Measurements from ENCODE around the gene RUNDC3A.

The RUNDC3A gene

GRCh38 chr17:44284024-44284400 lies 24.4 kb upstream of the RUNDC3A start:
- no peak for DNase-seq (ENCODE audit: low read depth)
- no peak overlapping the region for H3K4me3 ChIP-seq (ENCODE audit: low read depth, low read length)
- TF ChIP-seq POLR2A (IDR thresholded peaks at IDR 0.05; ENCODE audit: extremely low read depth, insufficient read length), result no peak
- no peak for TF ChIP-seq MAX (IDR thresholded peaks at IDR 0.05; ENCODE audit: low read depth, low read length)
- TF ChIP-seq CTCF (IDR thresholded peaks at IDR 0.05; ENCODE audit: low read depth, low read length), result no peak
- TF ChIP-seq MYC (IDR thresholded peaks at IDR 0.05; ENCODE audit: low read depth, low read length), result no peak

- H3K4me3 ChIP-seq (ENCODE audit: low read depth, low read length), result no peak overlapping the region
- no peak for DNase-seq (ENCODE audit: low read depth)
- TF ChIP-seq POLR2A (IDR thresholded peaks at IDR 0.05; ENCODE audit: extremely low read depth, insufficient read length) (no peak), MAX (IDR thresholded peaks at IDR 0.05; ENCODE audit: low read depth, low read length) (no peak)
These were observed 20.8 kb upstream of the RUNDC3A start for GRCh38 chr17:44287651-44288050.

- H3K4me3 ChIP-seq (ENCODE audit: low read depth, low read length), result no peak overlapping the region
- no peak for TF ChIP-seq POLR2A (IDR thresholded peaks at IDR 0.05; ENCODE audit: extremely low read depth, insufficient read length)
- no peak for TF ChIP-seq MAX (IDR thresholded peaks at IDR 0.05; ENCODE audit: low read depth, low read length)
- TF ChIP-seq CTCF (IDR thresholded peaks at IDR 0.05; ENCODE audit: low read depth, low read length), result no peak
- no peak for TF ChIP-seq MYC (IDR thresholded peaks at IDR 0.05; ENCODE audit: low read depth, low read length)
- no peak for DNase-seq (ENCODE audit: low read depth)
These were observed 14.7 kb upstream of the RUNDC3A start for GRCh38 chr17:44293509-44294226.

- no peak for DNase-seq (ENCODE audit: low read depth)
- no peak overlapping the region for H3K4me3 ChIP-seq (ENCODE audit: low read depth, low read length)
- TF ChIP-seq POLR2A (IDR thresholded peaks at IDR 0.05; ENCODE audit: extremely low read depth, insufficient read length), result no peak
- TF ChIP-seq CTCF (IDR thresholded peaks at IDR 0.05; ENCODE audit: low read depth, low read length), result no peak
- no peak for TF ChIP-seq MYC (IDR thresholded peaks at IDR 0.05; ENCODE audit: low read depth, low read length)
- TF ChIP-seq MAX (IDR thresholded peaks at IDR 0.05; ENCODE audit: low read depth, low read length), result no peak
These were observed 10.4 kb upstream of the RUNDC3A start for GRCh38 chr17:44297975-44298374.

GRCh38 chr17:44304651-44305050 lies 3.8 kb upstream of the RUNDC3A start:
- no peak for TF ChIP-seq MYC (IDR thresholded peaks at IDR 0.05; ENCODE audit: low read depth, low read length)
- TF ChIP-seq CTCF (IDR thresholded peaks at IDR 0.05; ENCODE audit: low read depth, low read length), result no peak
- TF ChIP-seq MAX (IDR thresholded peaks at IDR 0.05; ENCODE audit: low read depth, low read length), result no peak
- no peak for TF ChIP-seq POLR2A (IDR thresholded peaks at IDR 0.05; ENCODE audit: extremely low read depth, insufficient read length)
- no peak for DNase-seq (ENCODE audit: low read depth)
- H3K4me3 ChIP-seq (ENCODE audit: low read depth, low read length), result no peak overlapping the region

GRCh38 chr17:44307387-44308186 lies 814 bp upstream of the RUNDC3A start:
- TF ChIP-seq MAX (IDR thresholded peaks at IDR 0.05; ENCODE audit: low read depth, low read length) (no peak), POLR2A (IDR thresholded peaks at IDR 0.05; ENCODE audit: extremely low read depth, insufficient read length) (no peak), CTCF (IDR thresholded peaks at IDR 0.05; ENCODE audit: low read depth, low read length) (no peak), MYC (IDR thresholded peaks at IDR 0.05; ENCODE audit: low read depth, low read length) (no peak)
- H3K4me3 ChIP-seq (ENCODE audit: low read depth, low read length), result no peak overlapping the region
- DNase-seq (ENCODE audit: low read depth), result no peak
